CD4-positive, alpha-beta T cell treated with Interleukin-6 at 100 ng/mL for 8 hours (primary cell): Measurements from ENCODE around the gene PTPRF.

Experiments used
- DNase-seq: peaks from one replicate; pipeline ENCODE4 v3.0.0-alpha.2; 2020; ENCODE audit warnings: mixed read lengths, low spot score

PTPRF gene

DNA sequence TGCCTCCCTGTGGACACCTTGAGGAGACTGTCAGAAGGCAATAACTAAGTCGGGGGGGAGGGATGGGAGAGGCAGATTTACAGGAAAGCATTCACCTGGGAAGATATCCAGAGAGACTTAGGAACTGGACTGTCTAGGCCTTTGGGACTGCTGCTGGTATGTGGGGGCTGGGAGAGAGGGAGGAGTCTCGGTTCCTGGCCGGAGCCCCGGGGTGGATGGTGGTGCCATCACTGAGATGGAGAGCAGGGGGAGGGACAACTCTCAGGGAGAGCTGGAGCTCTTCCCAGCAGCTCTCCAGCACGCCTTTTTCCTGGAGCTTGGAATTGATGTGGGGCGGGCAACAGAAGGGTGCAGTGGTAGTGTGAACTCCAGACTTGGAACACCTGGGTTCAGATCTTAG, 22.1 kb downstream of the PTPRF start:
- DNase-seq = no peak

- DNase-seq = peak; percentile 19
These were observed 23.8 kb downstream of the PTPRF start for GRCh38 chr1:43554444-43554992.

- DNase-seq = no peak
These were observed 26.1 kb downstream of the PTPRF start for GRCh38 chr1:43556782-43557181.

- no peak for DNase-seq
These were observed 27.1 kb downstream of the PTPRF start for GRCh38 chr1:43557744-43558245.

DNA sequence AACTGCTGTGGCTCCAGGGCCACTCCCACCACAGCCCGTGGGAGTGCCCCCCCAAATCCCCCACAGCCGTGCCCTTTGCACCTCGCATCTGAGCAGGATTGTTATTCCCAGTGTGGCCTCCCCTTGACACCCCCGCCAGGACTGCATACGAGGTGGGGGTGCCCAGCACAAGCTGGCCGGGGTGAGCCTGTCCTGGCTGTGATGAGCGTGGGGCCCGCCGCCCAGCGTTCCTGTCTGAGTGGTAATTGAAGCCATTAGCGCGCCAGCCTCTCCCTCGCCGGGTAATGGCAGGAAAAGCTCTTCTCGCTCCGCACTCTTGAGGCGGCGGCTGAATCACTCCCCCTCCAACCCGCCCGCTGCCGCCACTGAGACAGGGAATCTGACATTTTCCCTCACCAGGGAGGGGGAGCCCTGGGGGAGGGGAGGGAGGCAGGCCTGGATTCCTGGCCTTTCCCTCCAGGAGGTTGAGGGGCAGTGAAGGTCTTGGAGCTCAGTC, 27.7 kb downstream of the PTPRF start:
- no peak for DNase-seq

DNA sequence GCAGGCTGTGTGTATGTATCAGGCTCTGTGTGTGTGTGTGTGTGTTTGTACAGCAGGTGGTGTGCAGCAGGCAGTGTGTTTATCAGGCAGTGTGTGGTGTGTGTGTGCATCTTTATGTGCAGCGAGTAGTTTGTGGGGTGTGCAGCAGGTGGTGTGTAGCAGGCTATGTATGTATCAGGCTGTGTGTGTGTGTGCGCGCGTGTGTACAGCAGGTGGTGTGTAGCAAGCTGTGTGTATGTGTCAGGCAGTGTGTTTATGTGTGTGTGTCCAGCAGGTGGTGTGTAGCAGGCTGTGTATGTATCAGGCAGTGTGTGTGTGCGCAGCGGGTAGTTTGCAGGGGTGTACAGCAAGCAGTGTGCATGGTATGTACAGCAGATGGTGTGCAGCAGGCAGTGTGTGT, 29.0 kb downstream of the PTPRF start:
- no peak for DNase-seq

GRCh38 chr1:43560286-43560685, 29.6 kb downstream of the PTPRF start:
- no peak for DNase-seq

GRCh38 chr1:43563876-43564539, 33.3 kb downstream of the PTPRF start:
- no peak for DNase-seq

DNA sequence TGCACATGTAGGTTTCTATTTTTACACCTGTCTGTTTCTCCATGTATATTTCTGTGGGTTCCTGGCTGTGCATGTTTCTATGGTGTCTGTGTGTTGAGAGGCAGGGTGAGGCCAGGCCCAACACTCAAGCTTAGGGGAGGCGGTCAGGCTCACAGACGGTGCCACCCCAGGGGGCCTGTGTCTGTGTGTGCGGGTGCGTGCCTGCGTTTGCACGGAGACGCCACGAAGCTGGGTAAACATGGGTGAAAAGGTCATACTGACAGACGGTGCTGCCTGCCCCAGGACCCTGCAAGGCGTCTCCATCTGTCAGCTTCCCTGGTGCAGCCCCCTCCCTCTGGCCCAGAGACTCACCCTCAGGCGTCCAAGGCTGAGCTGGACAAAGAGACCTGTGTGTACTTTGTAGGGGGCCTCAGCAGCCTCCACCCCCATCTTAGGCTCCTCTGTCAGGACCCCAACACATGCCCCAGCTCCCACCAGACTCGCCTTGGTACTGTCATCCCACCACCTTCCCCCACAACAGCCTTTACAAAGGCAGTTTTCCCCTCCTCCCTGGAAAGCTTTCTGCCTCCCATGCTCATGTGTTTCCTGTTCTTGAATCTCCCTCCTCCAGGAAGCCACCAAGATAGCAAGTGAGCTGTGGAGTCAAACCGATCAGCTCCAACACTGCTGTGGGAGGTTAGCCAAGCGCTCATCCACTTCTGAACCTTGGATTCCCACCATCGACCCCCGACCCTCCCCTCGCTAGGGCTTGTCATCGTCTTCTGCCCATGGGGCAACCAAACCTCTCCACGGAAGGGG, 34.1 kb downstream of the PTPRF start:
- no peak for DNase-seq

DNA sequence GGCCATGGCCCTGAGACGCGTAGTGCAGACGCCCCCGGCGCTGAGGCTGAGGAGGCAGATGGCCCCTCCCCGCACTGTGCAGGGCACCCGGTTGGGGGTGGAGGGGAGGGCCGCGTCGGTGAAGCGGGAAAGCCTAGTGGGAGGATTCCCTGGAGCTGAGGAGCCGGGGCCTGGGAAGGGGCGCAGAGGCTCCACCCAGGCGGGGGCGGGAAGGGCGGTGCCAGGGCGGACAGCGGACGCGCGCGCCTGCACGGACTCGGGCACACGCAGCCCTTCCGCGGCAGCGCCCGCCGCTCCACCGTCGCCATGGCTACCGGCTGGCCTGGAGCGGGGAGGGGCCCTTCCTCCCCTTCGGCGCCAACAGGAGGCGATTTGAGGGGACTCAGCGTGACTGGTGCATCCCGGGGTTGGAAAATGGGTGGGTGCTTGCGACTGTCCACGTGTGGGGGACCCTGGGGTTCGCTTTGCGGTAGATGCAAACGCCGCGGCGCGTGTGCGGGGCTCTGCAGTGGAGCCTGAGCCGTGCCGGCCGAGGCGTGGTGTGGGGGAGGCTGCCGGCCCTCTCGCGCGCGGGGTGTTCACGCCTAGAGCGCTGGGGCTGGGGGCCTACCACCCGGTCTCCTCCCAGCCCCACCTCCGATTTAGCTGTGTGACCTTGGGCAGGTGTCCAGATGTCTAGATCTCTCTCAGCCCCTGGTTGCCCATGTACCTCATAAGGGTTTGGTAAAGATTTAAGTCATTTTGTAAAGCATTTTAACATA, 35.1 kb downstream of the PTPRF start:
- DNase-seq = peak; percentile 26

- no peak for DNase-seq
These were observed 35.8 kb downstream of the PTPRF start for GRCh38 chr1:43566382-43567044.

- DNase-seq = no peak
These were observed 38.5 kb downstream of the PTPRF start for GRCh38 chr1:43569175-43569574.

DNA sequence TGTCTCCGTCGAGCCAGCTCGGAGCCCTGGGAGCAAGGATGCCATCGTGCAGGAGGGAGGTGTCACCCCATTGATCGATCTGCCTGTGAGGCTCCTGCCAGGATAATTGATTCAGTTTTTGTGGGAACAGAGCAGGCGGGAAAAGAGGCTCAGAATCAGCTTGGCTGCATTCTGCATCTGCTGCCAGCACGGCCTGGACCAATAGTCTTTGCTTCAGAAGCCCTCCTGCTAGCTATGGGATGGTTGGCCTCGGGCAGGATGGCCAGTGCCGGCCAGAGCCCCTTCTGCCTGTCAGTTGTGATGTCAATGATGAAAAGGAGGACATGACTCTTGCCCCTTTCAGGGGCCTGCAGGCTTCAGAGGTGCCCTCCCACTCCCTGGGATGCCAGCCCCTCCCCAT, 39.6 kb downstream of the PTPRF start:
- no peak for DNase-seq

DNA sequence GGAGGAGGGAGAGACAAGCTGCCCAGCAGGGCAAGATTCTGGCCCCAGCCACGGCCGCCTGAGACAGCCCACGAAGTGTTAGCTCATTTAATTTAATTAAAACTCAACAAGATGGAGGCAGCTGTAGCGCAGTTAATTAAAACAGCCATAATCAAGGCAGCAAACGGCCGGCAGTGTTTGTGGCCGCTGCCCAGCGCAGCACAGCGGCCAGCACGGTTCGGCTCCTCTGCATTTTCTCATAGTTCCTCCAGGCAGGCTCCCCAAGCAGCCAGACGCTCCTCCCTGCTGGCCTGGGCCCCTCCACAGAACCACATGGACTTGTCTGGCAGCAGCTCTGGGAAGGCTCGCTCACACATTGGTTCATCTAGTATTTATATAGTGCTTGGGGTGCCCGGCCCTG, 40.0 kb downstream of the PTPRF start:
- DNase-seq = no peak

DNA sequence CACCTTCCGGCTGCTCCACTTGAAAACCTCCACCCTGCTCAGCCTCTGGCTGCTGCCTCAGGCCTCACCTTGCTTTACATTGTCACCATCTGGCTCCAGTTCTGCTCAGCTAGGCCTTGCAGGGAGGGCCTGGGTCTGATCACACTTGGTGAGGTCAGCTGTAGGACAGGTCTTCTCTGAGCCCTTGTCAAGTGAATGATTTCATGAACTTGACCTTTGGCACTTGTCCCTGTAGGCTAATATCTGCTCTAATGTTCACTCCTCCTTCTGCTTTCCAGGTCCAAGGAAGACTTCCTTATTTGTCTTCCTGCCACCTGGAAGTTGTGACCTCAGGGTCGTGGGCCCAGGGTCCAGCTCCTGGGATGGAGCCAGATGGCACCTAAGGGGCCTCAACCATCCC, 41.4 kb downstream of the PTPRF start:
- no peak for DNase-seq

- DNase-seq = no peak
These were observed 41.9 kb downstream of the PTPRF start for GRCh38 chr1:43572538-43572937.

DNA sequence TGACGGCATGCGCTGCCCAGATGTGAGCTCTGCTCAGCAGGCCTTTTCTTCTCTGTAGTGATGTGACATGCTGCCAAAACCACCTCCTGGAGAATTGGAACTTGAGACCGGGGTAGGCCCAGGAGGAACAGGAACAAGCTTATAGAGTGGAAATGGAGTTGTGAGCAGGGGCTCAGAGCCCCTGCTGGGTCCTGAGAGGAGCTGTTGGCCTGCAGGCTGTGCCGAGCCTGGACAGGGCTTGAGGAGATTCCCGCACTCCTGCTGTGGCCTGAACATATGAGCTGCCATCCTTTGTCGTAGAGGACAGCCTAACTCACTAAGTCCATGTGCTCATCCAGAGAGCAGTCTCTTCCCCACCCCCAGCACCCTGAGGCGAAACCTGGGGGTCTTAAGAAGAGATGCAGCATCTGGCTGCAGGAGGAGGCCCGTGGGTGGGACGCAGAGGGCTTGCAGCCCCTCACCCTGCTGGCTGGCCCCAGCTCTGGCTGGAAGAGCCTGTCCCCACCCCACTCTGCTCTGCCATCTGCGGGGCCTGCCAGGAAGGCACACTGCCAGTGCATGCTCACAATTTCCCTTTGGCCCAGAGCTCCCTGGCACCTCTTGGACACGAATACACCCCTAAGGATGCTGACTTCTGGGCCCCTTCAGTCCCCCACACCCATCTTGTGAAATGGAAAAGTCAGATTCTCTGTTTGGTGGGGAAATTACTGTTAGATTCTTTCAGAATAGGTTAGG, 42.5 kb downstream of the PTPRF start:
- no peak for DNase-seq

GRCh38 chr1:43576521-43576920, 45.8 kb downstream of the PTPRF start:
- no peak for DNase-seq

DNA sequence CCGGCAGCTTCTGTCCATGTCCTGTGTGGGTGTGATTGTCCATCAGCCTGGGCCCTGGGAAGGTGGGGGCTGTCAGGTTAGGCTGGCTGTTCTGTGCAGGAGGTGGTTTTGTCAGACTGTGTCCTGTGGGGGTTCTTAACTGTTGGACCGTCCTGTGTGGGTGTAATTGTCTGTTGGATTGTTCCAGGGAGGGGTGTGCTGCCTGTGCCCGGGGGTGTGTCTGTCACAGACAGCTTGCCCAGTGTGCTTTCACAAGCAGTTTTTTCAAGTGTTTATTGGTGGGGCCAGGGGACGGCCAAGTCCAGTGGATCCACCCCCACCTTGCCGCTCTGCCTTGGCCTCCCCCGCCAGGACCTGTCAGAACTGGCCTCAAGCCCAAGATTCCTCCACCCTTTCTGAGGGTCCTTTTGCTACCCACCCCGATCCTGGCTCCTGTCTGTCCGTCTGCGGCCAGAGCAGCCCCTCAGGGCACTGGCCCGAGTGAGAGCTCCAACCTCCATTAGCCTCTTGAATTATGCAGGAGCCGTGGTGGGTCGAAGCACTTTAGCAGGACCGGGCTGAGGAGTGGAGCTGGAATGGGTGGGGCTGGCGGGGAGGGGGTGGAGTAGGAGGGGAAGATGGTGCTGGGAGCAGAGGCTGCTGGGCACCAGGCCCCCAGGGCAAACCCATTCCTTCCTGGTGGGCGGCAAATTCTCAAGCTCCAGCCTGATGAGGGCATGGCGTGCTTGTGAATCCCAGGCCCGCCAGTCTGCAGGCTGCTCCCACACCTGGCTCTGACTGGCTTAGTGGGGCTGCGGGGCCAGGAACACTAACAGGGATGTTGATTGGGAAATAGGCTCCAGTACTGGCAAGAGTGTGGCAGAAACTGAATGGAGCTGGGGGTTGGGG, 47.2 kb downstream of the PTPRF start:
- DNase-seq = no peak

DNA sequence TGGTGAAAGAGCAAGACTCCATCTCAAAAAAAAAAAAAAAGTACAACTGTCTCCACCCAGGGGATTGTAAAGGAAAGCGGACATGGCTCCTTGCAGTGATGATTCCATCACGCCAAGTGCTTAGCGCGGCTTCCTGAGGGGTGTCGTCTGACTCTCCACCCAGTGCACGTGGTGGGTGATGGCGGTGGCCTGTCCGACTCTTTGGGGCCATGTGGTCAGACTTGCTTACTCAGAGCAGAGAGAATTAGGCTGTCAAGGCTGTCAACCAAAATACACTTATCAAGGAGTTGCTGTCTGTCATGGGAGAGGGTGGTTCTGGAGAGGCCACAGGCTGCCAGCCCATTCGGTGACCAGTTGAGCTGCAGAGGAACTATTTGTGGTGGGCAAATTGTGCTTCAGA, 49.4 kb downstream of the PTPRF start:
- DNase-seq = no peak
